Mucosa of rectum (tissue), 2 donors: Measurements from ENCODE around the gene CDYL.

Source experiments
- H3K27ac ChIP-seq, 2 donors: one replicate each; pipeline ENCODE4 v1.7.0; 2013; ENCODE audit warnings: inconsistent platforms in 2 of 2, low read depth in 2 of 2, low read length in 2 of 2
- H3K27me3 ChIP-seq, 2 donors: one replicate each; pipeline ENCODE4 v1.7.0; 2013; ENCODE audit warnings: low read length in 2 of 2; ENCODE audit not compliant: control insufficient read depth in 2 of 2, insufficient read depth in 2 of 2
- H3K36me3 ChIP-seq, 2 donors: one replicate each; pipeline ENCODE4 v1.7.0; 2013; ENCODE audit warnings: low read length in 2 of 2; ENCODE audit not compliant: control insufficient read depth in 2 of 2, insufficient read depth in 2 of 2
- H3K4me1 ChIP-seq, 2 donors: one replicate each; pipeline ENCODE4 v1.7.0; 2013; ENCODE audit warnings: low read length in 2 of 2, mild to moderate bottlenecking in 1 of 2; ENCODE audit not compliant: control insufficient read depth in 2 of 2, insufficient read depth in 2 of 2
- H3K4me3 ChIP-seq, 2 donors: one replicate each; pipeline ENCODE4 v1.7.0; 2013; ENCODE audit warnings: low read length in 2 of 2
- H3K9ac ChIP-seq, 2 donors: one replicate each; pipeline ENCODE4 v1.7.0; 2013; ENCODE audit warnings: low read length in 2 of 2, low read depth in 1 of 2, mild to moderate bottlenecking in 1 of 2
- H3K9me3 ChIP-seq, 2 donors: one replicate each; pipeline ENCODE4 v1.7.0; 2013; ENCODE audit warnings: low read length in 2 of 2; ENCODE audit not compliant: control insufficient read depth in 2 of 2
- donor health status: healthy.
- donor health status: Normal muscosa, but diverticular disease.

Gene CDYL

GRCh38 chr6:4773181-4773580 is 3.0 kb upstream of the CDYL start:
- Histone ChIP-seq H3K4me1 (peaks cover 10 to 11% of the 10 kb centered on the region in 2 donors), H3K27me3 (no peaks in the 10 kb centered on the region), H3K36me3 (no peaks in the 10 kb centered on the region), H3K9me3 (no peaks in the 10 kb centered on the region), H3K27ac (no peak overlapping the region), H3K4me3 (no peak overlapping the region), H3K9ac (no peak overlapping the region)

DNA sequence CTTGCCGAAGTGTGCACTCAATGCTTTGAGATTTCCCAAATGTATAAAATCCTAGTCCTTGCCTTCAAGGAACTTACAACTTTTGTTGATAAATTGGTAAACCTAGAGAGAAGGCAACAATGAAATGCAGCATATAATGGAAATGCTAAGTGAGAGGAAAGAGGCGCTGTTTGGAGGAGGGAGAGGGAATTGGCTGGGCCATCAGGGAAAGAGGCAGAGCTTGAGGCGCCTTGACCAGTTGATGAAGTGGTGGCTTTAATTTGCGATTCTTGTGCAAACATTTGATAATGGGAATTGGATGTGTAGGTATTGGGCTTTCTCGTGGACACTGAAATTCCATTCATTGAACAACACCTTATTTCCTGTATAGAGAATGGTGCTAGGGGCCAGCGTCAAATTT is 1.9 kb upstream of the CDYL start:
- Histone ChIP-seq H3K9me3 (no peaks in the 10 kb centered on the region), H3K27me3 (no peaks in the 10 kb centered on the region), H3K4me3 (peak overlapping the region in 1 of 2 donors; percentile 79), H3K4me1 (peaks cover 11 to 12% of the 10 kb centered on the region in 2 donors), H3K36me3 (no peaks in the 10 kb centered on the region), H3K9ac (peak overlapping the region in 1 of 2 donors; percentile 79), H3K27ac (no peak overlapping the region)

- Histone ChIP-seq H3K9ac (peak overlapping the region; percentile 43 to 79), H3K4me3 (peak overlapping the region; percentile 71 to 79), H3K27ac (peak overlapping the region; percentile 65 to 72), H3K36me3 (no peaks in the 10 kb centered on the region), H3K27me3 (no peaks in the 10 kb centered on the region), H3K4me1 (peaks cover 11 to 13% of the 10 kb centered on the region in 2 donors), H3K9me3 (no peaks in the 10 kb centered on the region)
Measured at GRCh38 chr6:4774715-4775493, 1.3 kb upstream of the CDYL start.

GRCh38 chr6:4775494-4776130 is 592 bp upstream of the CDYL start:
- no peaks in the 10 kb centered on the region for H3K27me3 ChIP-seq
- no peaks in the 10 kb centered on the region for H3K36me3 ChIP-seq
- peaks cover 13 to 16% of the 10 kb centered on the region in 2 donors for H3K4me1 ChIP-seq
- no peaks in the 10 kb centered on the region for H3K9me3 ChIP-seq
- H3K27ac ChIP-seq = peak overlapping the region; percentile 87 to 92
- H3K9ac ChIP-seq = peak overlapping the region; percentile 43 to 79
- H3K4me3 ChIP-seq = peak overlapping the region; percentile 71 to 79

- Histone ChIP-seq H3K9me3 (no peaks in the 10 kb centered on the region), H3K4me1 (peaks cover 21 to 26% of the 10 kb centered on the region in 2 donors), H3K36me3 (no peaks in the 10 kb centered on the region), H3K4me3 (peak overlapping the region; percentile 64 to 88), H3K27me3 (no peaks in the 10 kb centered on the region), H3K9ac (peak overlapping the region; percentile 73 to 76), H3K27ac (peak overlapping the region; percentile 81)
Measured at GRCh38 chr6:4776493-4777393, 539 bp downstream of the CDYL start.

DNA sequence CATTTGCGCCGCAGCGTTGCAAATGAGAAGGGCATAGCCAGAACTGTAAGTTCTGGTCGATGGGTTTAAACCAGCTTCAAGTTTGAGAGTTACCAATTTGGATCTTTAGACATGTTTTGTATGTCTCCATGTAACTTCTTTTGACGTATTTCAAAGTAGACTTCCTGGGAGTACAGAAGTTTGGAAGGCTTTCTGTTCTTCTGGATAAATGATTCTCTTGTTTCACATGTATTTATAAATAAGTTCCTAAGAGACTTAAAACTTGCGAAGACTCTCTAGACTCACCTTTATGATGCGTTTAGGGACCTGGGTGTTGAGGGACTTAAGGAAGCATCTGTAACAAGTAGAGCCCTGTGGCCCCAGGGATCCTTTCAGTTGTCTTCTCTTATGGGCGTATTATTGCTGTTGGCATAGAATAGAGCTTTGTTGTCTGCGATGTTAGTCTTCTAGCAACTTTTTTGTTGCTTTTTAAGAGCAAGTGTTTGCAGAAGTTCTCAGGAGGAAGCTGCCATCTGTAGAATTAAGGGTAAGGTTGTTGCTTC is 1.3 kb downstream of the CDYL start:
- Histone ChIP-seq H3K9me3 (no peaks in the 10 kb centered on the region), H3K27ac (peak overlapping the region; percentile 53 to 59), H3K4me1 (peaks cover 24 to 34% of the 10 kb centered on the region in 2 donors), H3K36me3 (no peaks in the 10 kb centered on the region), H3K9ac (peak overlapping the region; percentile 66 to 76), H3K4me3 (peak overlapping the region; percentile 63 to 88), H3K27me3 (no peaks in the 10 kb centered on the region)

- Histone ChIP-seq H3K4me3 (peak overlapping the region; percentile 63 to 88), H3K9me3 (no peaks in the 10 kb centered on the region), H3K27me3 (no peaks in the 10 kb centered on the region), H3K4me1 (peaks cover 27 to 39% of the 10 kb centered on the region in 2 donors), H3K9ac (peak overlapping the region in 1 of 2 donors; percentile 66), H3K27ac (peak overlapping the region in 1 of 2 donors; percentile 59), H3K36me3 (no peaks in the 10 kb centered on the region)
Measured at GRCh38 chr6:4778086-4778485, 1.9 kb downstream of the CDYL start.

- Histone ChIP-seq H3K27ac (no peak overlapping the region), H3K4me3 (no peak overlapping the region), H3K9ac (no peak overlapping the region), H3K4me1 (peaks cover 21 to 40% of the 10 kb centered on the region in 2 donors), H3K27me3 (no peaks in the 10 kb centered on the region), H3K36me3 (no peaks in the 10 kb centered on the region), H3K9me3 (no peaks in the 10 kb centered on the region)
Measured at GRCh38 chr6:4780360-4780812, 4.2 kb downstream of the CDYL start.

GRCh38 chr6:4781426-4781825 is 5.2 kb downstream of the CDYL start:
- Histone ChIP-seq H3K27me3 (no peaks in the 10 kb centered on the region), H3K9me3 (no peaks in the 10 kb centered on the region), H3K4me1 (peaks cover 21 to 50% of the 10 kb centered on the region in 2 donors), H3K9ac (peak overlapping the region in 1 of 2 donors; percentile 7), H3K4me3 (no peak overlapping the region), H3K27ac (peak overlapping the region; percentile 49 to 81), H3K36me3 (no peaks in the 10 kb centered on the region)
